SIG-M5 treated with dmso at 0.1 percent for 504 hours (cell line): Measurements from ENCODE around the gene AKAP13.

Experiments
- DNase-seq: peaks from one replicate; lab custom pipeline; 2025; ENCODE audit not compliant: unreplicated experiment; lab: John Stamatoyannopoulos, UW

Gene AKAP13

GRCh38 chr15:85496551-85497171 lies 116.3 kb downstream of the AKAP13 start:
- DNase-seq, result no peak

GRCh38 chr15:85497172-85497569 lies 116.8 kb downstream of the AKAP13 start:
- no peak for DNase-seq

DNA sequence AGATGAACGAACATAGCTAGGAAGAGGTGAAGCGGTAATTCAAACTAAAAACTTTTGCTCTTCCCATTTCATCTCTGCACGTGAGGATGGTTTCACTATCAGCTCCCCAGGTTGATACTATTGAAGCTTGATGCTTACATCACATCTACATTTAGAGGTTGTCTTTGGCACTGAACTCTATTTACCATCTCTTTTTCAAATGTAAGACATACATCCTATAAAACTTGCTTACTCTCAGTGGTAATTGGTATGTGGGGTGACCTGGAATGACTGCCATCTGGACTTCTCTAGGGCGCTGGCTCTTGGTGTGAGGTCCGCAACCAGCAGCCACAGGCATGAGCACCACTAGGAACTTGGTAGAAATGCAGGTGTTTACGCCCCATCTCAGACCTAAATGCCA lies 118.1 kb downstream of the AKAP13 start:
- DNase-seq, result no peak

DNA sequence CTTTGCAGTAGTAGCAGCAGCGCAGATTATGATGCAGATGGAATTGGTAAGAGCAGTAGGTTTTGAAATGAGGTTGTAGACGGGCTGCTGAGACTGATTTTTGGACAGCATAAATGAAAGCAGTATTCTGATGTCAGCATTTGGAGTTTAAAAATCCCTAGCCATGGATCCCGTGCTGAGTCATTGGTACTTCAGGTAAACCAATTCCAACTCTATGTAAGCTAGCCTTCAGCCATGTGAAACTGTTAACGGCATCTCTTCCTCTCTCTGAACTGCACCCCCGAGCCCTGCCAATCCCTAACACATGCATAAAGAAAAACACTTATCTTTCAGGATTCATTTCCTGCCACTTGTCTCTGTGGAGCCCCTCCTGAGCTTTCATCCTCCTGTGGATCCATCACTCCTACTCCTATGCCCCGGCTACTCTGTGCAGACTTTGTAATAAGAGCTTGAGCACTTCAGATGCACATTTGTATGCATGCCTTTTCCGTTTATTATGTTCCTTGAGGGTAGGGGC lies 119.0 kb downstream of the AKAP13 start:
- no peak for DNase-seq

DNA sequence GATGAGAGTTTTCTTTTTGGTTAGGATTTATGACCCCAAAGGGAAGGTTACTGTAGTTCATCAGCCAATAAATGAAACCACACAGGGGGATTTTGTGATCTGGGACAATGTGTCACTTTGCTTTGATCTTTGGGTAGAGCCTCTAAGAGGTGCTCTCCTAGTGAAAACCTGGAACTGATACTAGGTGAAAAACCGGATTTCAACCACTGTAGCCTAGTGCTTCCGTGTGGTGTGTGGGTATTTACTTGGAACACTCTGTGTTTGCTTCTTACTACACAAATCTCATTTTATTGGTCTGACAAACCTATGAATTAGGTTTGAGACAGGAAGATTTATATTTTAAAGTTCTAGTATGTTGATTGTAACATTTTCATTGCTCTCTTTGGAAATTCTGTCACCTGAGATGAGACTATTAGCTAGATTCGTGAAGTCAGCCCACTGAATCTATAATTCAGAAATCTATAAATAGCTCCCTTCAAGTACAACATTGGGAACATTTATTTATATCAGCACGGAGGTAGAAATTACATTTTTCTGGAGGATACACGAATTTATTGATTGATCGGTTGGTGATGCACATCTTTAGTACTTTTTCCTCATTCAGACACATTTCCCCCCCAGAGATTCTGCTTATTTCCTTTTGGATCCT lies 119.8 kb downstream of the AKAP13 start:
- no peak for DNase-seq

DNA sequence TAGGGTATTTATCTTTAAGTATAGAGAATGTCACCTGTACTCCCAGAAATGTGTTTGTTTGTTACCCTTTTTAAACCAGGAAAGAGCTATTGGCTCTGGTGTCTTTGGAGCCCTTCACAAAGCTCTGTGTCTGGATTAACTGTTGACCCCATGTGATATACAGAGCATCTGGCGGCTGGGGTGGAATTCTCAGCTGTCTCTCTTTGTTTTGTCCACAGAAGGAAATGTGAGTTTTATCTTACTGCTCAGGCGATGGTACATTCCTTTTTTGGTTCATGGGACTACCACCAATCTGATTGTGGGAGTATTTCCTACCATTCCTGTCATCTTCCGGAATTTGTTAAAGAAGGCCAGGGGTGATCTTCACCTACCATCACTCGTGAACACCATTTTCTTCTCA lies 120.3 kb downstream of the AKAP13 start:
- no peak for DNase-seq

GRCh38 chr15:85501574-85501973 lies 121.2 kb downstream of the AKAP13 start:
- no peak for DNase-seq

GRCh38 chr15:85503151-85503799 lies 122.9 kb downstream of the AKAP13 start:
- DNase-seq, result no peak

DNA sequence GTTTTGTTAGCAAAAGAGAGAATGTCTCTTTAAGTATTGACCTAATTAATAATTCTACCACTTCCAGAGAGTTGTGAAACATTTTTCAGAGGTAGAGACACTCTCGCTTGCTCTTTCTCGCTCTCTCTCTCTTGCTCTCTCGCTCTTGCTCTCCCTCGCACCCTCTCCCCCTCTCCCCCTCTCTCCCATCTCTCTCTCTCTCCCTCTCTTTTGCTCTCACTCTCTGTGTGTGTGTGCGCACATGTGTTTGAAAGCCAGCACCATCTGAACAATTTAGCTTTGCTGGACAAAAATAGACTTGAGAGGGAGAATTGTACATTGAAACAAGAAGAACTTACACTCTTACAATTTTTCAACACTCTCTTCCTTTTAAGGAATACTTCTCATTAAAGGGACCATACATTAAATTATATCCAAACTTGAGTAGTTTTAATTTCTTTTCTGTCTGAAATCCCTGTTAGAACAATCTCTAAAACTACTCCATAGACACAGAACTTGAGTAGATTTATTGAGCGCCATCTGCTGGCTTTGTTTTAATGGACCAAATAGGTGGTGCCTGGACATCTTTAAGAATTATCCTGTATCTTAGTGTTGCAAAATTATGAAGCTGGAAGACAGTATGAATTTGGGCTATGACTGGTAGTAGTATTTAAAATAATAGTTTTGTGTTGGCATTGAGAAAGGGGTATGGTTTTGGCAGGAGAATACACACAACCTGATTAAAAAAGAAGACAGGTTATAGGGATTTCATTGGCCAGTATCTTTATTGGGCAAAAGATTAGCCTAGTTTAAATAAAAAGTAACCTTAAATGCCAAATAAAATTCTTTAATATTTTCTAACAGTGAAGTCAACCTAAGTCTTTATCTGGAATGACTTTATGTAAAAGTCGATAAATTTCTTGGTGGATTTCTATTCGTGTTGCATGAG lies 124.6 kb downstream of the AKAP13 start:
- DNase-seq, result peak; percentile 60

DNA sequence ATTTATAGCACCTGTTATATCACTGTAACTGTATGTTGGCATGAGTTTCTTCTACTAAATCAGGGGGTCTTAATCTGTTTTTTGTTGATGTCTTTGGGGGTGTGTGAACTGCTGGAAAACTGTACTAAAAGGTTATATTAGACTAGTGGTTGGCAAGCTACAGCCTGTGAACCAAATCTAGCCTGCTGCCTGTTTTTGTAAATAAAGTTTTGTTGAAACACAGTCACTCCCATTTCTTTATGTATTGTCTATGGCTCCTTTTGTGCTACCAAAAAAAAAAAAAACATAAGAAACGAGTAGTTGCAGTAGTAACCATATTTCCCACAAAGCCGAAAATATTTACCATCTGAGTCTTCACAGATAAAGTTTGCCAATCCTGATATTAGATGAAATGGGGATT lies 126.7 kb downstream of the AKAP13 start:
- no peak for DNase-seq

- DNase-seq, result no peak
These were observed 129.6 kb downstream of the AKAP13 start for GRCh38 chr15:85509973-85510372.

GRCh38 chr15:85514413-85514812 lies 134.0 kb downstream of the AKAP13 start:
- no peak for DNase-seq

GRCh38 chr15:85515212-85515611 lies 134.8 kb downstream of the AKAP13 start:
- no peak for DNase-seq

DNA sequence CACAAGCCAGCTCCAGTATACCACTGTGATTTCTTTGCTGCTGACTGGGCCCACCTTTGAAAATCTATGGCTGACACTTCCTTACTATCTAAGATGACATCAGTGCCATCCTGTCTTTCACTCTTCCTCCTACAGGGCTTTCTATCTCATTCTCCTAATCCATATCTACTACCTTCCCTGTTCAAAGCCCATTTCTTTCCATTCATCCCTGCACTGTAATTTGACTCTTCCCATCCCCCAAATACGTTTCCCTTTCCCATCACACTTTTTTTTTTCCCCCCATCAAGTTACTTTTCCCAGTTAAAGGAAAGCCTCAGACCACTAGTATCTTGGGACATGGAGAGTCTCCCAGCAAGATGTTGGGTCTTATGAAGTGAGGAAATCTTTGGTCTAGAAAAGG lies 136.7 kb downstream of the AKAP13 start:
- no peak for DNase-seq

DNA sequence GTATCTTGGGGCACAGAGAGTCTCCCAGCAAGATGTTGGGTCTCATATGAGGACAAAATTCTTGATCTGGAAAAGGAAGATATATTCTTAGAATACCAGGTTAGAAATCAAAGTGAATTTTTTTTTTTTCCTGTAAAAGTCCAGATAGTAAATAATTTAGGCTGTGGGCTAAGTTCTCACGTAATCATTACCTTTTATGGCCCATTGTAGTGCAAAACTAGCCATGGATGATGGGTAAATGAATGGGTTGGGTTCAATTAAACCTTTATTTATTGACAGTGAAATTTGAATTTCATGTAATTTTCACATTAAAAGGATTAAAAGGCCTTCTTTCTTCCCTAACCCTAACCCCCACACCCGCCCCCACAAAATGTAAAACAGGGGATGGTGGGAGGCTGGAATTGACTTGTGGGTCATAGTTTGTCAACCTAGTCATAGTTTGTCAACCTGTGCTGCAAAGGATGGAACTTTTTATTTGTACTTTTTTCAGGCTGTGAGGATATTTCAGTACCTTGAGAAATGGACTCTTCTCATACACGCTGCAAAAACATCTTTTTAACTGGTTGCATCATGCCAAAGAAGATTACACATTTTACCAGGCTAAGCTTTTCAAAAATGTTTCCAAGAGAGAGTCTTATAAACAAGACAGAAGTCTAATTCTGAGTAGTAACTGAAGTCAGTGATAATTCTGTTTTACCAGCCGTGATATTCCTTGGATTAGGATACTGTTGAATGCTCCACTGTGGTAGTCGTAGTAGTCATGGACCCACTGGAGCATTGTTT lies 138.8 kb downstream of the AKAP13 start:
- no peak for DNase-seq

DNA sequence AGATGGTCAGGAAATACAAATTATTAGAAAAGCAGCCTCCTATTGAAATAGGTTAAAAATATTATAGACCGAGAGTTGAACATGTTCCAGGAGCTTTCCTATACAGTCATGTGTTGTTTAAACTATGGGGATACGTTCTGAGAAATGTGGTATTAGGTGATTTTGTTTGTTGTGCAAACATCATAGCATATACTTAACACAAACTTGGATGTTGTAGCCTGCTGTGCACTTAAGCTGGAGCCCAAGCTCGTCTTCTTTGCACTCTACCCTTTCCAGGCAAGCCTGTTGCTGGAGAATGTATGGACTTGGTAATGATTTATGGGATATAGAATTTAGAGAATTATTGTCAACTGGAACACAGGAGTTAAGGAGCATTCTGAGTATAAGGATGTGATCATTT lies 140.2 kb downstream of the AKAP13 start:
- DNase-seq, result no peak

- DNase-seq, result no peak
These were observed 143.1 kb downstream of the AKAP13 start for GRCh38 chr15:85523530-85523929.

GRCh38 chr15:85525755-85526154 lies 145.4 kb downstream of the AKAP13 start:
- DNase-seq, result no peak

DNA sequence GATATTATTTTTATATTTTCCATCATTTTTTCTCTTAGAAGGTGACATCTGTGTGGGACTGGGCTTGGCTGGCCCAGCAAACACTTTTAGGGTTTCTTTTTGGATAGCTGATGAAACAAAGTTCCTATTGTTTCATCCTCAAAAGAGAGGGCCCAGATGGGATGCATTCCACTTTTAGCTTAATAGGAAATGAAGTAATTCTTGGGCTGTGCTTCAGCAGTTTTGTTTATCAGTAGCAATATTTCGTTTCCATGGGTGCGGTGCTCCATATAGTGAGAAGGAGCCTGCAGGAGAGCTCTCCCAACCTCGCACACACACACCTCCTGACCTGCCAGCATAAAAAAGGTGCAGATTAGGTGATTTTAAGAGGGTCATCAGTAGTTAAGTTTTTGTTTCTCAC lies 147.5 kb downstream of the AKAP13 start:
- no peak for DNase-seq

- DNase-seq, result no peak
These were observed 149.7 kb downstream of the AKAP13 start for GRCh38 chr15:85530079-85530478.
